HuH-7.5 (cell line): ENCODE data around the gene B2M.
"Not testable (repeated sequence)": the region's sequence is repeated elsewhere in the genome, so short reads cannot be mapped to it uniquely, and the experiment has no call there.

Experiments used
- DNase-seq: peaks from one replicate; pipeline ENCODE4 v3.0.0; 2011; ENCODE audit warnings: low spot score

B2M gene

GRCh38 chr15:44698641-44699040, 12.7 kb upstream of the B2M start:
- no peak for DNase-seq

- not testable (repeated sequence) for DNase-seq
Measured at GRCh38 chr15:44700676-44701075, 10.6 kb upstream of the B2M start.

DNA sequence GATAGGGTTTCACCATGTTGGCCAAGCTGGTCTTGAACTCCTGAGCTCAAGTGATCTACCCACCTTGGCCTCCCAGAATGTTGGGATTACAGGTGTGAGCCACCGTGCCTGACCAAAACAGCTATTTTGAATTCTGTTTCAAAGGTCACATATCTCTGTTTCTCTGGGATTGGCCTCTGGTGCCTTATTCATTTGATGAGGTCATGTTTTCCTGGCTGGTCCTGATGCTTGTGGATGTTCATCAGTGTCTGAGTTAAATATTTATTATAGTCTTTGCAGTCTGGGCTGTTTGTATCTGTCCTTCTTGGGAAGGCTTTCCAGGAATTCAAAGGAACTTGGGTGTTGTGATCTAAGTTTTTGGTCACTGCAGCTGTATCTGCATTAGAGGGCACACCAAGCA, 5.3 kb upstream of the B2M start:
- no peak for DNase-seq

- no peak for DNase-seq
Measured at GRCh38 chr15:44706401-44706800, 4.9 kb upstream of the B2M start.

DNA sequence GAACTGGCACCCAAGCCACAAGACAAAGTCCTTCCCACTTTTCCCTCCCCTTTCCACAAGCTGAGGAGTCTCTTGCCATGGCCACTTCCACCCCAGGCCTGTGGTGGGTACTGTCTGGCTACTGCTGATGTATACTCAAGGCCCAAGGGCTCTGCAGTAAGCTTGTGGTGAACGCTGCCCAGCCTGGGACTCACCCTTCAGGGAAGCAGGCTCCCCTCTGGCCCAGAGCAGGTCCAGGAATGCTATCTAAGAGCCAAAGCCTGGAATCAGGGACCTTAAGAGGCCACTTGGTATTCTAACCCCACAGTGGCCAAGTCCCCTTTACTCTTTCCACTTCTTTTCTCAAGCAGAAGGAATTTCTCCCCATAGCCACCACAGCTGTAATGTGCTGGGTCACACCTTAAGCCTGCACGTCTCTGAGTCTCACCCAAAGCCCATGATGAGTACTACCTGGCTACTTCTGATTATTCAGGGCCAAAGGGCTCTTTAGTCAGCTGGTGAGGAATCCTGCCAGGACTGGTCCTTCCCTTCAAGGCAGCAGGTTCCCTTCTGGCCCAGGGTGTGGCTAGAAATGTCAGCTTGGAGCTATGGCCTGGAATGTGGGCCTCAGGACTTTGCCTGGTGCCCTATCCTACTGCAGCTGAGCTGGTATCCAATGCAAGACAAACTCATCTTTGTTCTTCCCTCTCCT, 4.2 kb upstream of the B2M start:
- no peak for DNase-seq

GRCh38 chr15:44710236-44711095, 851 bp upstream of the B2M start:
- no peak for DNase-seq

DNA sequence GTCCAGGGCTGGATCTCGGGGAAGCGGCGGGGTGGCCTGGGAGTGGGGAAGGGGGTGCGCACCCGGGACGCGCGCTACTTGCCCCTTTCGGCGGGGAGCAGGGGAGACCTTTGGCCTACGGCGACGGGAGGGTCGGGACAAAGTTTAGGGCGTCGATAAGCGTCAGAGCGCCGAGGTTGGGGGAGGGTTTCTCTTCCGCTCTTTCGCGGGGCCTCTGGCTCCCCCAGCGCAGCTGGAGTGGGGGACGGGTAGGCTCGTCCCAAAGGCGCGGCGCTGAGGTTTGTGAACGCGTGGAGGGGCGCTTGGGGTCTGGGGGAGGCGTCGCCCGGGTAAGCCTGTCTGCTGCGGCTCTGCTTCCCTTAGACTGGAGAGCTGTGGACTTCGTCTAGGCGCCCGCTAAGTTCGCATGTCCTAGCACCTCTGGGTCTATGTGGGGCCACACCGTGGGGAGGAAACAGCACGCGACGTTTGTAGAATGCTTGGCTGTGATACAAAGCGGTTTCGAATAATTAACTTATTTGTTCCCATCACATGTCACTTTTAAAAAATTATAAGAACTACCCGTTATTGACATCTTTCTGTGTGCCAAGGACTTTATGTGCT, 527 bp downstream of the B2M start:
- no peak for DNase-seq

DNA sequence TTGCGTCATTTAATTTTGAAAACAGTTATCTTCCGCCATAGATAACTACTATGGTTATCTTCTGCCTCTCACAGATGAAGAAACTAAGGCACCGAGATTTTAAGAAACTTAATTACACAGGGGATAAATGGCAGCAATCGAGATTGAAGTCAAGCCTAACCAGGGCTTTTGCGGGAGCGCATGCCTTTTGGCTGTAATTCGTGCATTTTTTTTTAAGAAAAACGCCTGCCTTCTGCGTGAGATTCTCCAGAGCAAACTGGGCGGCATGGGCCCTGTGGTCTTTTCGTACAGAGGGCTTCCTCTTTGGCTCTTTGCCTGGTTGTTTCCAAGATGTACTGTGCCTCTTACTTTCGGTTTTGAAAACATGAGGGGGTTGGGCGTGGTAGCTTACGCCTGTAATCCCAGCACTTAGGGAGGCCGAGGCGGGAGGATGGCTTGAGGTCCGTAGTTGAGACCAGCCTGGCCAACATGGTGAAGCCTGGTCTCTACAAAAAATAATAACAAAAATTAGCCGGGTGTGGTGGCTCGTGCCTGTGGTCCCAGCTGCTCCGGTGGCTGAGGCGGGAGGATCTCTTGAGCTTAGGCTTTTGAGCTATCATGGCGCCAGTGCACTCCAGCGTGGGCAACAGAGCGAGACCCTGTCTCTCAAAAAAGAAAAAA, 1.2 kb downstream of the B2M start:
- DNase-seq = no peak

DNA sequence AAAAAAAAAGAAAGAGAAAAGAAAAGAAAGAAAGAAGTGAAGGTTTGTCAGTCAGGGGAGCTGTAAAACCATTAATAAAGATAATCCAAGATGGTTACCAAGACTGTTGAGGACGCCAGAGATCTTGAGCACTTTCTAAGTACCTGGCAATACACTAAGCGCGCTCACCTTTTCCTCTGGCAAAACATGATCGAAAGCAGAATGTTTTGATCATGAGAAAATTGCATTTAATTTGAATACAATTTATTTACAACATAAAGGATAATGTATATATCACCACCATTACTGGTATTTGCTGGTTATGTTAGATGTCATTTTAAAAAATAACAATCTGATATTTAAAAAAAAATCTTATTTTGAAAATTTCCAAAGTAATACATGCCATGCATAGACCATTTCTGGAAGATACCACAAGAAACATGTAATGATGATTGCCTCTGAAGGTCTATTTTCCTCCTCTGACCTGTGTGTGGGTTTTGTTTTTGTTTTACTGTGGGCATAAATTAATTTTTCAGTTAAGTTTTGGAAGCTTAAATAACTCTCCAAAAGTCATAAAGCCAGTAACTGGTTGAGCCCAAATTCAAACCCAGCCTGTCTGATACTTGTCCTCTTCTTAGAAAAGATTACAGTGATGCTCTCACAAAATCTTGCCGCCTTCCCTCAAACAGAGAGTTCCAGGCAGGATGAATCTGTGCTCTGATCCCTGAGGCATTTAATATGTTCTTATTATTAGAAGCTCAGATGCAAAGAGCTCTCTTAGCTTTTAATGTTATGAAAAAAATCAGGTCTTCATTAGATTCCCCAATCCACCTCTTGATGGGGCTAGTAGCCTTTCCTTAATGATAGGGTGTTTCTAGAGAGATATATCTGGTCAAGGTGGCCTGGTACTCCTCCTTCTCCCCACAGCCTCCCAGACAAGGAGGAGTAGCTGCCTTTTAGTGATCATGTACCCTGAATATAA, 2.0 kb downstream of the B2M start:
- no peak for DNase-seq

- no peak for DNase-seq
Measured at GRCh38 chr15:44715142-44715796, 4.0 kb downstream of the B2M start.

- DNase-seq = no peak
Measured at GRCh38 chr15:44715797-44716334, 4.5 kb downstream of the B2M start.

GRCh38 chr15:44716983-44717602, 5.8 kb downstream of the B2M start:
- no peak for DNase-seq

GRCh38 chr15:44718180-44718926, 7.0 kb downstream of the B2M start:
- DNase-seq = no peak

DNA sequence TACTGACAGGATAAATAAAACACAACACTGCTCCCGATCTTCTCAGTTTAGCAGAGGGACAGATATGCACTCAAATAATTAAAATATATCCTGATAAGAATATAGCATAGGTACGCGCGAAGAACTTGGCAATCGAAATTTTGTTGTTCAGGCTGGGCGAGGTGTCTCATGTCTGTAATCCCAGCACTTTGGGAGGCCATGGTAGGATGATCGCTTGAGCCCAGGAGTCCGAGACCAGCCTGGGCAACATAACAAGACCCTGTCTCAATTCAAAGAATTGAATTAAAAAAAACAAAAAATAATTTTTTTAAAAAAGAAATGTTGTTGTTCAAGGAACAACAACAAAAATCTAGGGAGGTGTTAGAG, 7.6 kb downstream of the B2M start:
- DNase-seq = no peak

DNA sequence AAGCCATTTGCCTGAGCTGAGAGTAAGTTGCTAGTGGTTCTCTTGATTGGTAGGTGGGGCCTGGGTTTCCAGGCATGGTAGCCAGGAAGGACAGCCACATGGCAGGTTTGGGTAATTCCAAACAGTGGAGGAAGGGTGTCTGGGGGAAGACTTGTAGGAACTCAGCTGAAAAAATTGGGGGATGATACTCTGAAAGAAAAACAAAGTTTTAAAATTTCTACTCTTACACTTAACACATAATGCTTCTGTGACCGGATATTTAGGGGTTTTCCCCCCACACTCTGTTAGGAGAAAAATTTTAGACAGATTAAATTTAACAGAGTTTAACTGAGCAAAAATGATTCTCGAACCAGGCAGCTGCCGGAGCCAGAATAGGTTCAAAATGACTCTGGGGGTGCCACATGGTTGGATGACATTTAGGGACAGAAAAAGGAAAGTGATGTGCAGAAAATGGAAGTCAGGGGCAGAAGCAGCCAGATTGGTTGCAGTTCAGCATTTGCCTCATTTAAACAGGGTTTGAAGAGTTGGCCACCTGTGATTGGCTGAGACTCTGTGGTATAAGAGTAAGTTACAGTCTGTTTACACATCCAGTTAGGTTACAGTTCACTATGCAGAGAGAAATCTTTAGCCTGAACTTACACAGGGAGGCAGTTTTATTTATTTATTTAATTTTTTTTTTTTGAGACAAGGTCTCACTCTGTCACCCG, 8.1 kb downstream of the B2M start:
- DNase-seq = no peak

GRCh38 chr15:44720000-44720435, 8.7 kb downstream of the B2M start:
- not testable (repeated sequence) for DNase-seq

GRCh38 chr15:44720460-44721176, 9.3 kb downstream of the B2M start:
- no peak for DNase-seq

GRCh38 chr15:44722011-44722410, 10.7 kb downstream of the B2M start:
- no peak for DNase-seq
